GM23338 (cell line): ENCODE results near the gene HSPA12A. TPM values are rescaled to one million over a fixed set of nuclear protein-coding genes. Genes with fewer than 3 reads are reported as not detected.

Experiments
- ATAC-seq: fragments of 200-7000 bp; cut with Tn5 transposase; 3 replicates; pipeline ENCODE4 v1.9.1; 2020
- DNase-seq: peaks from one replicate; pipeline ENCODE4 v3.0.0-alpha.2; 2015; ENCODE audit warnings: low spot score
- H2AFZ ChIP-seq: fragments of 200-600 bp; sonication (generic); 2 replicates; pipeline ENCODE4 v1.8.0; 2016; ENCODE audit warnings: antibody characterized with exemption, mild to moderate bottlenecking, moderate library complexity
- H3F3A ChIP-seq: fragments of 200-600 bp; sonication (generic); replicated peaks from 2 replicates; pipeline ENCODE4 v1.8.0; 2017; ENCODE audit warnings: antibody characterized with exemption, mixed run types, low read depth
- H3K27ac ChIP-seq: fragments of 200-600 bp; sonication (generic); 2 replicates; pipeline ENCODE4 v1.6.1; 2016; ENCODE audit warnings: low read depth
- H3K27me3 ChIP-seq: fragments of 200-600 bp; sonication (generic); 2 replicates; pipeline ENCODE4 v1.8.0; 2016; ENCODE audit warnings: mild to moderate bottlenecking, mixed run types, moderate library complexity; ENCODE audit not compliant: insufficient read depth
- H3K36me3 ChIP-seq: fragments of 200-600 bp; sonication (generic); 2 replicates; pipeline ENCODE4 v1.8.0; 2016; ENCODE audit warnings: mild to moderate bottlenecking; ENCODE audit not compliant: insufficient read depth
- H3K4me1 ChIP-seq: fragments of 200-600 bp; sonication (generic); 2 replicates; pipeline ENCODE4 v1.8.0; 2016; ENCODE audit warnings: mild to moderate bottlenecking, moderate library complexity; ENCODE audit not compliant: insufficient read depth
- H3K4me2 ChIP-seq: fragments of 200-600 bp; sonication (generic); 2 replicates; pipeline ENCODE4 v1.7.1; 2017; ENCODE audit warnings: mixed run types
- H3K4me3 ChIP-seq: fragments of 200-600 bp; sonication (generic); 2 replicates; pipeline ENCODE4 v1.6.1; 2016; ENCODE audit warnings: mixed run types
- H3K79me2 ChIP-seq: fragments of 200-600 bp; sonication (generic); replicated peaks from 2 replicates; pipeline ENCODE4 v1.8.0; 2017; ENCODE audit warnings: mild to moderate bottlenecking; ENCODE audit not compliant: insufficient read depth
- H3K9me2 ChIP-seq: fragments of 200-600 bp; sonication (generic); 2 replicates; pipeline ENCODE4 v1.8.0; 2017; ENCODE audit not compliant: insufficient read depth
- H4K20me1 ChIP-seq: fragments of 200-600 bp; sonication (generic); replicated peaks from 2 replicates; pipeline ENCODE4 v1.8.0; 2017; ENCODE audit warnings: mild to moderate bottlenecking; ENCODE audit not compliant: insufficient read depth
- H3K27ac Mint-ChIP-seq: 2 replicates; pipeline ENCODE4 v1.8.0; 2020; ENCODE audit warnings: inconsistent platforms, mild to moderate bottlenecking, moderate library complexity, mixed read lengths
- H3K27me3 Mint-ChIP-seq: 3 replicates; pipeline ENCODE4 v1.8.0; 2022; ENCODE audit warnings: low read depth, mild to moderate bottlenecking, moderate library complexity, mixed read lengths, inconsistent platforms; ENCODE audit not compliant: insufficient read depth, poor library complexity
- H3K36me3 Mint-ChIP-seq: 3 replicates; pipeline ENCODE4 v1.8.0; 2021; ENCODE audit warnings: low read depth, mild to moderate bottlenecking, inconsistent platforms, moderate library complexity, mixed read lengths
- H3K4me1 Mint-ChIP-seq: 3 replicates; pipeline ENCODE4 v1.8.0; 2020; ENCODE audit warnings: mild to moderate bottlenecking, inconsistent platforms, mixed read lengths
- H3K4me3 Mint-ChIP-seq: 3 replicates; pipeline ENCODE4 v1.8.0; 2021; ENCODE audit warnings: moderate library complexity, mild to moderate bottlenecking, inconsistent platforms, mixed read lengths
- H3K9me3 Mint-ChIP-seq: 3 replicates; pipeline ENCODE4 v1.8.0; 2020; ENCODE audit warnings: moderate library complexity, mild to moderate bottlenecking, inconsistent platforms, mixed read lengths
- CREB1 ChIP-seq: fragments of 250-450 bp; sonication (Bioruptor Pico); IDR thresholded peaks from 2 replicates; pipeline ENCODE4 v1.5.0; 2020; ENCODE audit warnings: low read depth, mild to moderate bottlenecking, moderate library complexity
- EZH2 ChIP-seq: fragments of 200-600 bp; sonication (generic); IDR thresholded peaks from one replicate; pipeline ENCODE4 v1.8.0; 2017; ENCODE audit warnings: antibody characterized with exemption, mild to moderate bottlenecking, low read depth; ENCODE audit not compliant: unreplicated experiment
- EZH2phosphoT487 ChIP-seq: fragments of 200-600 bp; sonication (generic); IDR thresholded peaks from one replicate; pipeline ENCODE4 v1.8.1; 2018; ENCODE audit warnings: antibody characterized with exemption; ENCODE audit not compliant: unreplicated experiment
- JUNB ChIP-seq: IDR thresholded peaks from one replicate; pipeline ENCODE4 v1.6.1; 2016; ENCODE audit warnings: antibody characterized with exemption; ENCODE audit not compliant: unreplicated experiment
- NANOG ChIP-seq: IDR thresholded peaks from 2 replicates; pipeline ENCODE4 v1.6.1; 2016; ENCODE audit warnings: antibody characterized with exemption, borderline replicate concordance
- POLR2AphosphoS5 ChIP-seq: IDR thresholded peaks from 2 replicates; pipeline ENCODE4 v1.6.1; 2016; ENCODE audit warnings: antibody characterized with exemption, low read depth
- REST ChIP-seq: IDR thresholded peaks from one replicate; pipeline ENCODE4 v1.6.1; 2018; ENCODE audit warnings: antibody characterized with exemption; ENCODE audit not compliant: unreplicated experiment
- STAT1 ChIP-seq: IDR thresholded peaks from one replicate; pipeline ENCODE4 v1.6.1; 2016; ENCODE audit warnings: antibody characterized with exemption; ENCODE audit not compliant: unreplicated experiment
- ZNF114 ChIP-seq: fragments of 250-450 bp; sonication (Bioruptor Pico); IDR thresholded peaks from 2 replicates; pipeline ENCODE4 v1.5.0; 2020; ENCODE audit warnings: mild to moderate bottlenecking, moderate library complexity
- ZNF331 ChIP-seq: fragments of 250-450 bp; sonication (Bioruptor Pico); IDR thresholded peaks from 2 replicates; pipeline ENCODE4 v1.5.0; 2020; ENCODE audit warnings: low read depth, mild to moderate bottlenecking, moderate library complexity
- ZNF462 ChIP-seq: fragments of 250-450 bp; sonication (Bioruptor Pico); IDR thresholded peaks from 2 replicates; pipeline ENCODE4 v1.5.0; 2020; ENCODE audit warnings: mild to moderate bottlenecking, moderate library complexity
- polyA plus RNA-seq: library from polyadenylated mRNA; unstranded; fragments of >200 nt; fragmentation: Nextera tagmentation; extraction: Ambion mirVana; gene quantifications from 2 replicates; pipeline ENCODE4 v1.2.1, GENCODE V29; 2016
- total RNA-seq: library from RNA; depleted of rRNA; stranded (reverse); fragments of >200 nt; shearing (Covaris generic); gene quantifications from 2 replicates; pipeline ENCODE4 v1.2.3, GENCODE V29; 2014

Gene HSPA12A
- total and polyA plus RNA-seq, 2 experiments from 2014 or later: 4.4 to 6.3 TPM

- H3K27ac Mint-ChIP-seq: no peak overlapping the region
- H3K27ac ChIP-seq: no peak overlapping the region
- peaks cover 12% of the 10 kb centered on the region for H3K27me3 Mint-ChIP-seq
- no peaks in the 10 kb centered on the region for H3F3A ChIP-seq
- no peaks in the 10 kb centered on the region for H3K27me3 ChIP-seq
- H3K4me3 ChIP-seq: no peak overlapping the region
- DNase-seq (no peak), ATAC-seq (peak; percentile 13; the same call in 1 of the 3 replicates)
- peaks cover 18% of the 10 kb centered on the region for H3K4me1 Mint-ChIP-seq
- H3K4me3 Mint-ChIP-seq: no peak overlapping the region
- no peaks in the 10 kb centered on the region for H3K36me3 Mint-ChIP-seq
- H3K79me2 ChIP-seq: no peaks in the 10 kb centered on the region
- no peak overlapping the region for H2AFZ ChIP-seq
- H3K9me2 ChIP-seq: no peaks in the 10 kb centered on the region
- no peaks in the 10 kb centered on the region for H4K20me1 ChIP-seq
- TF ChIP-seq ZNF114 (CRISPR knock-in tag): no peak
- TF ChIP-seq REST: no peak
- no peak for TF ChIP-seq EZH2phosphoT487
- TF ChIP-seq EZH2: no peak
- TF ChIP-seq NANOG: no peak
- no peaks in the 10 kb centered on the region; the same call in 2 of the 3 replicates for H3K9me3 Mint-ChIP-seq
- no peak overlapping the region for H3K4me2 ChIP-seq
- H3K4me1 ChIP-seq: peaks cover 15% of the 10 kb centered on the region; the same call in 1 of the 2 replicates
- H3K36me3 ChIP-seq: no peaks in the 10 kb centered on the region
Observed at GRCh38 chr10:116698364-116698763, 44.0 kb downstream of the HSPA12A start.

- peaks cover 12% of the 10 kb centered on the region for H3K27me3 Mint-ChIP-seq
- no peaks in the 10 kb centered on the region for H3K9me2 ChIP-seq
- H3K4me1 ChIP-seq: peaks cover 15% of the 10 kb centered on the region; the same call in 1 of the 2 replicates
- no peaks in the 10 kb centered on the region for H3F3A ChIP-seq
- ATAC-seq: no peak
- no peak overlapping the region for H3K27ac Mint-ChIP-seq
- no peak overlapping the region for H2AFZ ChIP-seq
- no peak overlapping the region for H3K27ac ChIP-seq
- H4K20me1 ChIP-seq: no peaks in the 10 kb centered on the region
- no peak overlapping the region for H3K4me3 Mint-ChIP-seq
- no peaks in the 10 kb centered on the region for H3K36me3 ChIP-seq
- DNase-seq: no peak
- no peaks in the 10 kb centered on the region; the same call in 2 of the 3 replicates for H3K9me3 Mint-ChIP-seq
- H3K27me3 ChIP-seq: no peaks in the 10 kb centered on the region
- peaks cover 18% of the 10 kb centered on the region for H3K4me1 Mint-ChIP-seq
- no peak overlapping the region for H3K4me3 ChIP-seq
- no peaks in the 10 kb centered on the region for H3K36me3 Mint-ChIP-seq
- H3K4me2 ChIP-seq: no peak overlapping the region
- H3K79me2 ChIP-seq: no peaks in the 10 kb centered on the region
- TF ChIP-seq ZNF331: no peak
- no peak for TF ChIP-seq JUNB
- no peak for TF ChIP-seq CREB1 (CRISPR knock-in tag)
- no peak for TF ChIP-seq ZNF462 (CRISPR knock-in tag)
- no peak for TF ChIP-seq STAT1
- TF ChIP-seq POLR2AphosphoS5: no peak
Observed at GRCh38 chr10:116697816-116698215, 44.5 kb downstream of the HSPA12A start.
